T-helper 1 cell treated with Interleukin-12 subunit alpha and Interleukin-12 subunit beta and Interleukin-4 antibody, amounts not matched to agents 30 ng/mL and 1 ng/mL, for 36 hours (primary cell): ENCODE results near the gene FAM193A. TPM values are rescaled to one million over a fixed set of nuclear protein-coding genes. Genes with fewer than 3 reads are reported as not detected.
"Not testable (repeated sequence)": the region's sequence is repeated elsewhere in the genome, so short reads cannot be mapped to it uniquely, and the experiment has no call there.

Source experiments
- intact Hi-C: fragments of 100-400 bp; cut with micrococcal nuclease; formaldehyde crosslinking; loops from one replicate; pipeline ENCODE4 v1.15.1; 2024
- total RNA-seq: library from RNA; stranded (reverse); gene quantifications from 2 replicates; pipeline ENCODE4 v1.2.3, GENCODE V29; 2022

Gene FAM193A
- total RNA-seq, 1 donor from 2014 or later = 37.7 TPM

- intact Hi-C loops = no loop called here
Observed at GRCh38 chr4:2515830-2516550, 20.5 kb upstream of the FAM193A start.

DNA sequence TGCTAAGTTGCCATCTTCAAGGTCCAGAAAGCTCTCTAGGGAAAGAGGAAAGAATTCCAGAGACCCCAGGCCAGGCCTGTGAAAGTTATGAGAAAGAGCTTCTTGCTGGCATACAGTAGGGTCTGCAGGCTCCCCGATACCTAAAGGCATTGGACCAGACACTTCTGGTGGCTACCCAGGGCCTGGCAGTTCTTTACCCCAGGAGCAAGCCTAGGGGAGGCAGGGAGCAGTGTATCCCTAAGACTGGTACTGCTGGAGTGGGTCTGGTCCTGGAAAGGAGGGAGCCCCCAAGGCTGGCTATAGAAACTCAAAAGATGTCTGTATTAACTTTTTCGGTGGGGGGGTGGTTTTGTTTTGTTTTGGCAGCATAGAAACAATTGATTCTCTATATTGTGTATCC lies 19.8 kb upstream of the FAM193A start:
- intact Hi-C loops = no loop called here

GRCh38 chr4:2526559-2526958 lies 9.9 kb upstream of the FAM193A start:
- intact Hi-C loops = no loop called here

- intact Hi-C loops = loop anchor here (1.0 to 10.0 kb wide), 5 partner anchors 253 to 1860 kb away; partner anchors contain the start of genes ATP5ME, MYL5 and NSD2
Observed at GRCh38 chr4:2534904-2535375, 1.5 kb upstream of the FAM193A start.

- intact Hi-C loops = loop anchor here (1.0 to 10.0 kb wide), 19 partner anchors 36 to 1861 kb away; partner anchors contain the start of genes ADD1, ATP5ME, CFAP99 and GRK4
Observed at GRCh38 chr4:2535376-2536192, 863 bp upstream of the FAM193A start.

DNA sequence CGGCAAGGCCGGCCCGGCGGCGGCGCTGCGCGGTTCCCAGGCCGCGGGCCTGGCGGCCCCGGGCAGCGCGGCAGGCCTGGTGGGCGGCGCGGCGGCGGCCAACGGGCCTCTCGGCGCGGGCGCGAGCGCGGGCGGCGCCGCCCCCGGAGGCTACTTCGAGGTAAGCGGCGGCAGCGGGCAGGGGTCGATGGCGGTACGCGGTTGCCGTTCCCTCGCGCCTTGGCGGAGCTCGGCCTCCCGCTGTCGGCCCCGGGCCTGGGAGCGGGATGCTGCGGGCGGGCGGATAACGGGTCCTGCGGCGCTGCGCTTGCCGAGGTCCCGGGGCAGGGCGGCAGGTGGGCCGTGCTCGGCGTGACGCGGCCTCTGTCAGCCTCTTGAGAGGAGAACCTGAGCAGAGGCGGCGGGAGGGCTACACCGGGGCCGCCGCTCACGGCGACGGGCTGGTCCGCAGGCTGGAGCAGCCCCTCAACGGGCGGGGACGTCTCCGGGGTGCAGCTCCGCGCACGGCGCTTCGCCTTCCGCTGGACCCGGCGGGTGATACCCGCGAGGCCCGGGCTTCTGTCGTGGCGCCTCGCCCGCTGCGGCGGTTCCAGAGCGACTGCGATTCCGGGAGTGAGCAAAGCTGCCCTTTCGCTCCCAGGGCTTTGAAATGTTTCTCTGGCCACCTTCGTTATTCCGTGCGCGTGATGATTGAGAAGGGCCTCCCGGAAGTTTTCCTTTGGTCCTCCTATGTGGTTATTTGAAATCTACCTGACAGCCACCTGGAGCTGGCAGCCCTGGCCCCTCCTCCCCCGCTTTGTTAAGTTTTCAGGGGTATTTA lies 774 bp downstream of the FAM193A start:
- intact Hi-C loops = loop anchor here (5.0 to 10.0 kb wide), 3 partner anchors 255 to 1862 kb away; partner anchors contain the start of genes ATP5ME and MYL5

DNA sequence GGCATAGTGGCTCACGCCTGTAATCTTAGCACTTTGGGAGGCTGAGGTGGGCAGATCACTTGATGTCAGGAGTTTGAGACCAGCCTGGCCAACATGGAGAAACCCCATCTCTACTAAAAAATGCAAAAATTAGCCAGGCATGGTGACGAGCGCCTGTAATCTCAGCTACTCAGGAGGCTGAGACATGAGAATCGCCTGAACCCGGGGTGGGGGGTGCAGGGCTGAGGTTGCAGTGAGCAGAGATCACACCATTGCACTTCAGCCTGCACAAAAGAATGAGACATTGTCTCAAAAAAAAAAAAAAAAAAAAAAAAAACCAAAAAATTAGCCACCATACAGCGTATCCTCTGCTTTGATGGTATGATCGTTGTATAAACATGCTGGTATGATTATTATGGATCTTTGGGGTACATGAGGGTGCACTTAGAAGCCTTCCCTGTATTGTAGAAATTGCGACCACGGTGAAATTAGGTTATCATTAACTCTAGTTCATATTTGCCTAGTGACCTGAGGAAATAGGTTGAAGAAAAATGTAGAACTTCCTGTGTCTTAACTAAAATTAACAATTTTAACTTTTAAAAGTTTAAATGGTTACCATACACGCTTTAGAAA lies 7.2 kb downstream of the FAM193A start:
- intact Hi-C loops = not testable (repeated sequence)

DNA sequence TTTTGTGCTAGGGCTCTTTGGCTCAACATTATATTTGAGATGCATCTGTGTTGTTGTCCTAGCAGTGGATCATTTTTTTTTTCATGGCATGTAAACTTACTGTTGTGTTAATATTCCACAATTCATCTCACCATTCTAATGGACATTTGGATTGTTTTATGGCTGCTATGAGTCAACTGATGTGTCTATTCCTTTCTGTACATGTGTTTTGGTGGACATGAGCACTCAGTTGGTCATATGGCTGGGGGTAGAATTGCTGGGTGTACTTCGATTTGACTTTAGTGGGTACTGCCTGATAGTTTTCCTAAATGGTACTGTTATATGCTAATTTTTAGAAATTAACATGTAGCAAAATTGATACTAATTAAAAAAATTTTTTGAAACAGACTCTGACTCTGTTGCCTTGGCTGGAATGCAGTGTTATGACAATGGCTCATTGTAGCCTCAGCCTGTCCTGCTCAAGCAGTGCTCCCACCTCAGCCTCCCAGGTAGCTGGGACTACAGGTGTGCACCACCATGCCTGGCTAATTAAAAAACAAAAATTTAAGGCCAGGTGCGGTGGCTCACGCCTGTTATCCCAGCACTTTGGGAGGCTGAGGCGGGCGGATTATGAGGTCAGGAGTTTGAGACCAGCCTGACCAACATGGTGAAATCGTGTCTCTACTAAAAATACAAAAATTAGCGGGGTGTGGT lies 9.0 kb downstream of the FAM193A start:
- intact Hi-C loops = no loop called here

GRCh38 chr4:2546286-2546823 lies 9.9 kb downstream of the FAM193A start:
- intact Hi-C loops = no loop called here

GRCh38 chr4:2546961-2547691 lies 10.7 kb downstream of the FAM193A start:
- intact Hi-C loops = not testable (repeated sequence)

DNA sequence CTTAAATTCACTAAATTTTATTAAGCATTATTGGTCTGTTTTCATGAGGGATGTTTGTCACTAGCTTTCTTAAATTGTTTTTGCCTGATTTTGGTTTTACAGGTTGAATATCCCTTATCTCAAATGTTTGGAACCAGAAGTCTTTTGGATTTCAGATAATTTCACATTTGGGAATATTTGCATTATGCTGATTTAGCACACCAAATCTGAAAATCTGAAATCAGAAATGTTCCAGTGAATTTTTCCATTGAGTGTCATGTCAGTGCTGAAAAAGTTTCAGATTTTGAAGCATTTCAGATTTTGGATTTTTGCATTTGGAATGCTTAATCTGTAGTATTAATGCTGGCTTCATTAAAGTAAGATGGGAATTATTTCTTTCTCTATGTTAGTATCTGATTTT lies 14.7 kb downstream of the FAM193A start:
- intact Hi-C loops = no loop called here

DNA sequence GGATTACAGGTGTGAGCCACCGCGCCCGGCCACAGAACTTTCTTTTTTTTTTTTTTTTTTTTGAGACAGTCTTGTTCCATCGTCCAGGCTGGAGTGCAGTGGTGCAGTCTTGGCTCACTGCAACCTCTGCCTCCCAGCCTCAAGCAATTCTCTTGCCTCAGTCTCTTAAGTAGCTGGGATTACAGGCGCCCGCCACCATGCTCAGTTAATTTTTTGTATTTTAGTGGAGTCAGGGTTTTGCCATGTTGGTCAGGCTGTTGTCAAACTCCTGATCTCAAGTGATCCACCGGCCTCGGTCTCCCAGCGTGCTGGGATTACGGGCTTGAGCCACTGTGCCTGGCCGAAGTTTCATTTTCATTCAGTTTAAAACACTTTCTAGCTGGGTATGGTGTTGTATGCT lies 16.4 kb downstream of the FAM193A start:
- intact Hi-C loops = no loop called here

DNA sequence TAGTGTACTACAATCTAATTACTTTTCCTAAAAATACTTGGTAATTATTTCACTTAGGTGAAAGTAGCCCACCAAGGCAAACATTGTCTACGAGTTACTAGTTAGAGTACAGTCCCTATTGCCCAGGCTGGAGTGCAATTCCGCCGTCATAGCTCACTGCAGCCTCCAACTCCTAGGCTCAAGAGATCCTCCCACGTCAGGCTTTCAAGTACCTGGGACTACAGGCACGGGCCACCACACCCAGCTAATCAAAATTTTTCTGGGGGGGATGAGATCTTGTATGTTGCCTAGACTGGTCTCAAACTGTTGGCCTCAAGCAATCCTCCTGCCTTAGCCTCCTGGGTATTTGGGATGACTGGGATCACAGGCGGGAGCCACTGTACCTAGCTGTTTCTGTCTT lies 21.9 kb downstream of the FAM193A start:
- intact Hi-C loops = no loop called here

GRCh38 chr4:2560167-2560566 lies 23.7 kb downstream of the FAM193A start:
- intact Hi-C loops = no loop called here

- intact Hi-C loops = no loop called here
Observed at GRCh38 chr4:2565533-2565932, 29.1 kb downstream of the FAM193A start.

DNA sequence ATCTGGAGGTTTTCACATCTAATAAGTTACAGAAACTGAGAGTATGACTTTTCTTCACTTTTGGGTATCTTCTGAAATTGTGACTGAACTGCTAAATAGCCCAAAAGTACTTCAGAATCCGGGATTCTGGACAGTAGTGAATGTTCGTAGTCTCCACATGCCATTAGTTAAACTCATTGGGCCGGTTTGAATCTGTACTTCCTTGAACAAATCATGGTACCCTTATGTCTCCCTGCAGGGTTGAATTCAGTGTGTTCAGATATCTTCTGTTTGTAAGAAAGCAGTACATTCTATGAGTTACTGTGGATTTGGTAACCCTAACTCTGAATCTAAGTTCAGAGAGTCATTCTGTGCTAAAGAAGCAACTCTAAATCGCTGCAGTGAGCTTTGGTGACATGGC lies 33.6 kb downstream of the FAM193A start:
- intact Hi-C loops = loop anchor here (5.0 kb wide), 1 partner anchor 177 kb away; no protein-coding TSS in a partner anchor

DNA sequence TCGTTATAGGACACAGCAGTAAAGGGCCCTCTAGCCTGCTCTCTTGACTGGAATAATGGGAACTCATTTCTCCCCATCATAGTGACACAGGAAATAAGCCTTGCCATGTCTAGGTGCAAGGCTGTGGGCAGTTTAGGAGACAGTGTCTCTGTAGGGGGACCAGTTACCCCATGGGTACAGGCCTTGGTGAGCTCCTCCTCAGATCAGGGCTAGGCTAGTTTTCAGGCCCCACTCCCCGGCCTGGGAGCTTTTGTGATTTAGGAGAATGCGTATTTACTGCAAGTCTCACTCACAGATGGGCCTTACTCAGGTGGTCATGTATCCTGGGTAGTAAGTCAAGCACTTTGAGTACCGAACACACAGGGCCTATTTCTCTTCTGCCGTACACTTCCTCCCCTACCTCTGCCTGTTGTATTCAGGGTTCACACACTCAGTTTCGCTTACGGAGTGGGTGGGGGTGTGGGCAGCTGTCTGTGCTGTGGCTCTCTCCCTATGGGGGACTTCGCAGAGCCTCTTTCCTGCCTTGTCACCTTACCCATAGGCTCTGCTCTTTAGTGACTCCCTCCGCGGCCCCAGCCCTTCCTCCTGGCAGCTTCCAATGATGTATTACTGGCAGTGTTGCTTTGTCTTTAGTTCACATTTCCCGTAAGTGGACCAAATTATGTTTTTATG lies 34.2 kb downstream of the FAM193A start:
- intact Hi-C loops = loop anchor here (1.0 to 5.0 kb wide), 2 partner anchors 34 to 177 kb away; partner anchors contain the start of gene FAM193A

GRCh38 chr4:2572076-2572475 lies 35.6 kb downstream of the FAM193A start:
- intact Hi-C loops = loop anchor here (5.0 kb wide), 1 partner anchor 175 kb away; no protein-coding TSS in a partner anchor
